ENCODE data around the gene DNAJC5.
"Not testable (repeated sequence)": the region's sequence is repeated elsewhere in the genome, so short reads cannot be mapped to it uniquely, and the experiment has no call there.

Gene DNAJC5

DNA sequence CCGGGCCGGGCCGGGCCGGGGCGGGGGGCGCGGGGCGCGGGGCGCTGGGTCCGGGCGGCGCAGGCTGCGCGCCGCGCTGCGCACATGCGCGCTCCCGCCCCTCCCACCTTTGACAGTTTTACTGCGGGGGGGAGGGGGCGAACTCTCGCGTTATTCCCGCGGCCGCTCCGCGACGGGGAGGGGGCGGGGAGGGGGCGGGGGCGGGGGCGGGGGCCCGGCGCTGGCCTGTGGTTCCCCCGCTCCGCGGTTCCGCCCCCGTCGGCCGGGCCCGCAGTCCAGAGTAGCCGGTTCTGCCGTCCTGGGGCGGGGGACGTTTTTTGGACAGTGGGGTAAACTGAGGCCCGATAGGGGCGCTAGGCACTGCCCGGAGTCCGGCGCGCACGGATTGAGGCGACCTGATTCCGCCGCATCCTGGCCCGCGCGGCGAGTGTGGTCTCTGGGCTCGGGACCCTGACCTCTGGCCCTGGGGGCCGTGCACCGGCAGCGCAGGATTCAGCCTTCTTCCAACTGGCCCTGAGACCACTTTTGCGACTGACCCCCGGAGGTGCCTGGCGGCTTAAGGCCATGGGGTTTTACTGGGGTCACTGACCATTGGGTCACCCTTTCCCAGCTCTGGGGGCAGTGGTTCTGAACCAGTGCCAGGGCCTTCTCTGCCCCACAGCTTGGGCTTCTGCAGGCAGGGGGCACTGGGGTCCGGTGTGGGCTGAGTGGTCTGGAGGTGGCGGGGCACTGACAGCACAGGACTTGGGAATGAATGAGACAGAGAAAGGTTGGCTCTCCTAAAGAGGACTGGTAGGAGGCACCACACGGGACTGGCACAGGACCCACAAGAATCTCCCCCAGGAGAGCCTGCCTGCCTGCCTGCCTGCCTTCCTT lies 75.2 kb downstream of the DNAJC5 start, which contains the start of gene ZNF512B:
Gene ZNF512B, minus strand, starts transcription at position 93 of the 876 bp plus-strand sequence. CDS start 1,980 bp downstream, outside the sequence.
- DNase-seq: peak; percentile 81

DNA sequence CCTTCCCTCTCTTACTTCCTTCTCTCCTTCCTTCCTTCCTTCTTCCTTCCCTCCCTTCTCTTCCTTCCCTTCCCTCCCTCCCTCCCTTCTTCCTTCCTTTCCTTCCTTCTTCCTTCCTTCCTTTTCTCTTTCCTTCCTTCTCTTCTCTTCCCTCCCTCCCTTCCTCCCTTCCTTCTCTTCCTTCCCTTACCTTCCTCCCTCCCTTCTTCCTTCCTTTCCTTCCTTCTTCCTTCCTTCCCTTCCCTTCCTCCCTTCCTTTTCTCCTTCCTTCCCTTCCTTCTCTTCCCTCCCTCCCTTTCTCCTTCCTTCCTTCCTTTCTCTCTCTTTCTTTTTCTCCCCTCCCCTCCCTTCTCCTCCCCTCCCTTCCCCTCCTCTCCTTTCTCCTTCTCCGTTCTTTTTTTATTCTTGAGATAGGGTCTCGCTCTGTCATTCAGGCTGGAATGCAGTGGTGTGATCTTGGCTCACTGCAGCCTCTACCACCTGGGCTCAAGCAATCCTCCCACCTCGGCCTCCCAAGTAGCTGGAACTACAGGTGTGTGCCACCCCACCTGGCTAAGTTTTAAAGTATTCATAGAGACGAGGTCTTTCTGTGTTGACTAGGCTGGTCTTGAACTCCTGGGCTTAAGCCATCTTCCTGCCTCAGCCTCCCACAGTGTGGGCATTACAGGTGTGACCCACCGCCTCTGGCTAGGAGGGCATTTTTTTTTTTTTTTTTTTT lies 75.9 kb downstream of the DNAJC5 start:
- DNase-seq: no peak

DNA sequence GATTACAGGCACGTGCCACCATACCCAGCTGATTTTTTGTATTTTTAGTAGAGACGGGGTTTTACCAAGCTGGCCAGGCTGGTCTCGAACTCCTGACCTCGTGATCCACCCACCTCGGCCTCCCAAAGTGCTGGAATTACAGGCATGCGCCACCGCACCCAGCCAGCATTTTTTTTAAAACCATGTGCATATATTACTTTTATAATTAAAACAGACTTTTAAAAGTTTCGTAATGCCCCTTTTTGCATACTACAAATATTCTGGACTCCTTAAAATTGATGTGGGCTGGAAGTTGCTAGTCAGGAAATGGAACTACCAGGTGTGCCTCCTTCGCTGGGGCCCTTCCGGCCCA lies 77.0 kb downstream of the DNAJC5 start:
- DNase-seq: not testable (repeated sequence)

DNA sequence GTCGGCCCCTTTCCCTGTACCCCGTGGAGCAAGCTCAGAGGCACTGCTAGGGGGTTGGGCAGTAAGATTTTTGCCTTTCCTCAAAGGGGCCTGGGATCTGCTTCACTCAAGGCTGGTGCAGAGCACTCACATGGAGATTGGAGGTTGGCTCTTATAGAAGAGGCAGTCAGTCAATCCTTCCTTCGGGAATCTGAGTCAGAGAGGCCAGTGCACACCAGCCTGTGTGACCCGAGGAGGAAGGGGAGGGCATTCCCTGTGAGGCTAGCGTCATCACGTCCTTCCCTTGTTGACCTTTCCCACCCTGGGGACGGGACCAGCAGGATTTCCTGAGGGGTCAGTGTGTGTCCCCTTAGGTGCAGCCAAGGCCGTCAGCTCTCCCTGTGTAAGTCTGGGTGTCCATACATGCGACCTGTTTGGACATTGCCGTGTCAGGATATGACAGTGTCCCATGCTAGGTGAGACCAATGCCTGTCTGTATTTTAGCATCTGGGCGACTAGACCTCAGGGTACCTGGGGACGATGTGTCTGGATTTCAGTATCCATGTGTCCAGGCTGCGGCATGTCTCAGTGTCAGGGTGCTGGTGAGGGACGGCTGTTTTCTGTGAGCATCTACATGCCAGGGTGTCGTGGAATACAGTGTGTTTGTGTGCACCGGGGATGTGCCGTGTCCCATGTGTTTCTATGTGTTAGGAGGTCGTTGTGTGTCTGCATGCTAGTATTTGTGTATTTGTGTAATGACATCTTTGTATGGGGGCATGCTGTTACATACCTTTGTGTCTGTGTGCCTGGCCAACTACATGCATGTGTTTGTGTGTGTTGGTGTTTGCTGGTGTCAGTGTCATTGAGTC lies 77.6 kb downstream of the DNAJC5 start:
- DNase-seq: peak; percentile 21

DNA sequence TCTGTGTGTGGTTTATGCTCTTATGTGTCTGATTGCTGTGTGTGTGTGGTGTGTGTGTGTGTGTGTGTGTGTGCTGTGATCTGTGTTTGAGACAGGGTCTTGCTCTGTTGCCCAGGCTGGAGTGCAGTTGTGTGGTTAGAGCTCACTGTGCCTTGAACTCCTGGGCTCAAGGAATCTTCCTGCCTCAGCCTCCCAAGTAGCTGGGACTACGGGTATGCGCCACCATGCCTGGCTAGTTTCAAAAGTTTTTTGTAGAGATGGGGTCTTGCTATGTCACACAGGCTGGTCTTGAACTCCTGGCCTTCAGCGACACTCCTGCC lies 78.2 kb downstream of the DNAJC5 start:
- DNase-seq: no peak

DNA sequence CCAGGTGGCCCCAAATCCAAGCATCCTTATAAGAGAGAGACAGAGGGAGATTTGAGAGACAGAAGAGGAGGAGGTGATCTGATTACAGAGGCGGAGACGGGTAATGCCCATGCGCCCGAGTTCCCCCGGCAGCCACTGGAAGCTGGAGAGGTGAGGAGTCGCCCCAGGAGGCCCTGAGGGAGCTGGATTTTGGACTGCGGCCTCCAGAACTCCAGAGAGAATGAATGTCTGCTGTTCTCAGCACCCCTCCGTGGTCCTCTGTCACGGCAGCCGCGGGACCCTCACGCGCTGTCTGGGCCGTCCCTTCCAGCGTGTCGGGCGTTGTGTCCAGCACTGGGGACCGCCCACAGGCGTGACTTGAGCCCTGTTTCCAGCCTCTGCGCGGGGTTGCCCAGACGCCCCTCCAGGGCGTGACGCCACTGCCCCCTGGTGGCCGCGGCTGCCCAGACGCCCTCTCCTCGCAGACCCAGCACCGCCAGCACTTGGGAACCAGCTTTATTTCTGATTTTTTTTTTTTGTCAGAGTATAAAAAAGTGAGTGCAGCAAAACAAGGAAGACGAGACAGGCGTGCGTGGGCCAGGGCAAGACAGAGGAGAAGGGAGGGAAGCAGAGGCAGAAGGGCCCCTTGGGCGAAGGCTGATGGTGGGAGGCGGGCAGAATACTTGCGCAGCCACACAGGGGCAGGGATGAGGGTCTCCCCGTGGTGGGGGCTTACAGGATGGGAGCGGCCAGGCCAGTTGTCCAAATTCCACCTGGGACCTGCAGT lies 78.9 kb downstream of the DNAJC5 start:
- DNase-seq: peak; percentile 92

DNA sequence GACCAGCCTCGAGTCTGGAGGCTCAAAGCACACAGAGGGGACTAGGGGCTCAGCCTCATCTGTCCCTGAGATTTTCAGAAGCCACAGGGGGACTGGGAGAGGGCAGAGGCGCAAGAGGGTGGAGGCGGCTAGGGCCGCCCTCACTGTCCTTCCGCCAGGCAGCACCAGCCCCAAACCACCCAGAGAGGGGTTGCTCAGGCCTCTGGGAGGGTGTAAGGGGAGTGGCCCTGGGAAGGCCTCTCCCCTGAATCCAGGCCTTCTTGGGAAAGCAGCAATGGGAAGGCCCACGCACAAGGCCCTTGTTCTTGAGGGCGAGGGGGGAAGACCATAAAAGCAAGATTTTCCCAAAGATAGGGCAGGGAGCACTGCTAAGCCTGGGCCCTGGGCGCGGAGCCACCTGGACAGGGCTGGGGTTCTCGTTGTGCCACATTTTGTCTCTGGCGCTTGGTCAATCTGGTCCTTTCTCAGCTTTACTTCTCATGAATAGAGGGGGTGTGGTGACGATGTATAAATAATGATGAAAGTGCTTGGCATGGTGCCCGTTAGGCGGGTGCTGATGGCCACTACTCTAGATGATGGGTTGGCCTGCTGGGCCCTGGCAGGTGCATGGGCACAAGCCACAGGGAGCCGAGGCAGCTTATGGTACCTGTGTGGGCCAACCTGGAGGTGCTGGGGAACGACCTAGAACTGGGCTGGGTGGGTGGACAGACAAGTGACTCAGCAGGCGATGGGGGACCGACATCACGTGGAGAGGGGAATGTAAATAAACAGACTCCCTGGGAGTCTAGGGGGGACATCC lies 79.7 kb downstream of the DNAJC5 start:
- DNase-seq: peak; percentile 23

DNA sequence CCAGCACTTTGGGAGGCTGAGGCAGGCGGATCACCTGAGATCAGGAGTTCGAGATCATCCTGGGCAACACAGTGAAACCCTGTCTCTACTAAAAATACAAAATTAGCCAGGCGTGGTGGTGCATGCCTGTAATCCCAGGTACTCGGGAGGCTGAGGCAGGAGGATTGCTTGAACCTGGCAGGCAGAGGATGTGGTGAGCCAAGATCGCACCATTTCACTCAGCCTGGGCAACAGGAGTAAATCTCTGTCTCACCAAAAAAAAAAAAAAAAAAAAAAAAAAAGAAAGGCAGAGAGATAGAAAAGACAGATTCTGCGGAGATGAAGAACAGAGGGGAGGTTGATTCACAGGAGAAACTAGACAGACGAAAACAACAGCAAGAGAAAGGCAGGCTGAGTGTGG lies 81.6 kb downstream of the DNAJC5 start:
- DNase-seq: not testable (repeated sequence)

DNA sequence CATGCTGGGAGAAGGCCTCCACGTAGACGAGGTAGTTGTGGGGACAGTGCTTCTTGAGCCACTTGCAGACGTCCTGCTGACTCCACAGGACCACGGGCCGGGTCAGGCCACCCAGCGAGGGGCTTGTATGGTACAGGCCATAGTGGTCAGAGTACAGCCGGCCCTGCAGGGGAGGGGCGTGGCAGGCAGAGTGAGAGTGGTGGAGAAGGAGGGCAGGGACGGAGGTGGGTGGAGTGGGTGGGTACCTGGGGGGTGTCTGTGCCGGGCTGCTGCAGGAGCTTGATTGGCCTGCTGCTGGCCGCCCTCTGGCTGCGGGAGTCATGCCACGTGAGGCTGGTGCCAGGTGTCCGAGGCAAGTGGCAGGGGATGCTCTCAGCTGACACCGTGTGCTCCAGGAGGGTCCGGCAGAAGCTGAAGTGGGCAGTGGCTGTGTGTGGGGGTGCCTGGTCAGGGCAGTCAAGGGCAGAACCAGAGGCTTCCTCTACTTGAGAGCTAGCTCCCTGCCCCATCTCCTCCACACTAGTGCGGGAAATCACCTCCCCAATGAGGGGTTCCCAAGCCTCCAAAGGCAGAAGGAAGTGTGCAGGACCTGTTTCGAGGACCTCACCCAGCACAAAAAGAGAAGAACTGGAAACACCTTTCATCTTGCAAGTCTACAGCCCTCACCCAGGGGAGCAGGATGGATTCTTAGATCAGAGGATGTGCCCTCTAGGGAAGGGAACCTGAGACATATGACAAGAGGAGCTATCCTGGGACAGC lies 82.2 kb downstream of the DNAJC5 start:
- no peak for DNase-seq

DNA sequence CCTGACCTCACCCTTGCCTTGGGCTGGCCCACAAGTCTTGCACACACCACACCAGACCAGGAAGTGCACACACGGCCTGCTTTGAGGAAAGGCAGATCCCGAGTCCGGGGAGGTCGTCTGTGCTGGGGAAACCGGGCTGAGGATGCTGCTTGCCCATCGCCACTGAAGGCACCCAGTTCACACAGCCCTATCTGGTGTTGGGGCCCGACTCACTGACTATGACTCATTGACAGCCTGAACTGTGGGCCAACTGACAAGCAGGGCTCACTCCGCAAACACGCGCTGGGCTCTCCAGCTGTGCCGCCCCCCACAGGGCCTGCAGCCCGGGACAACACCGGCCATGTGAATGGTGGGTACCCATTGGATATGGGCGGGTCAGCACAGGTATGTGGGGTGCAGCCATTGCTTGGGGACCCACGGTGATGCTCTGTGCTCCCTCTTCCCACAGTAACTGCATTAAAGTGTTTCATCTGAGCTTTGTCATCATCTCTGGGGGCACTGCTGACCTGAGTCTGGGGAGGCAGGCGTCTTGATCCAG lies 82.9 kb downstream of the DNAJC5 start:
- DNase-seq: no peak

DNA sequence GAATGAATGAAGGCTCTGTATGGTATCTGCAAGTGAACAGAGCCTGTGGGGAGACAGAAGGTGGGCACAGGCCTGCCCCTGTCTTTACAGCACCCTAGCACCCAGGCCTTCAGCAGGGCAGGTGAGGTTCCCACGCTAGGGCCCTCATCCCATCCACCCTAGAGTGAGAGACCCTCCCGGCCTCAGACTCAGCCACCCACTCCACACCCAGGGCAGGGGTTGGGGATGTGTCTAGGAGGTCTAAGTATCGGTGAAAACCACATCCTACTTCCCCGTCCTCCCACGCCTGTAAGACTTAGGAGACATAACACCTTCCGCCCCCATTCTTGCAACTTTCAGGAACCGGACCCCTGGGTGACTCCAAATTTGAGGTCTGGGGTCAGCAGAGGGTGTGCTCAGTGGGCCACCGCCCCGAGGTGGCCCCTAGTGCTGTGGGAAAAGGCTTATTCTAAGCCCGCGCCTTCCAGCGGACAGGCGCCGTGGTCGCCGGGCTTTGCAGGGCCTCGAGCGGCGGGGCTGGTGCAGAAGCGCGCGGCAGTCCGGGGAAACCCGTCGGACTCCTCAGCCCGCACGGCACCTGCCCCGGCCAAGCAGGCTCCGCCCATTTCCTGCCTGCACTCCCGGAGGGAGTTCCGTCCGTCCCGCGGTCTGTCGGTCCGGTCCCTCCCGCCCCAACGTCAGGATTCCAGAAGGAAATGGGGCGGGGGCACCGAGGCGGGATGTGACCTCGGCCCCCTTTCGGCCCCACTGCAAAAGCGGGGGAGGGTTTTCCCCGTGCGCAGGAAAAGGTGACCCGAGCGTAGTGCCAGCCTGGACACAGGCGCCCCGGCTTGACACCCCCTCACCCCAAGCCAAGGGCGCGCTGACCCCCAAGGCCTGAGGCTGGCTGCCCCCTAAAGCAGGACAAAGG lies 83.6 kb downstream of the DNAJC5 start:
- DNase-seq: peak; percentile 70

DNA sequence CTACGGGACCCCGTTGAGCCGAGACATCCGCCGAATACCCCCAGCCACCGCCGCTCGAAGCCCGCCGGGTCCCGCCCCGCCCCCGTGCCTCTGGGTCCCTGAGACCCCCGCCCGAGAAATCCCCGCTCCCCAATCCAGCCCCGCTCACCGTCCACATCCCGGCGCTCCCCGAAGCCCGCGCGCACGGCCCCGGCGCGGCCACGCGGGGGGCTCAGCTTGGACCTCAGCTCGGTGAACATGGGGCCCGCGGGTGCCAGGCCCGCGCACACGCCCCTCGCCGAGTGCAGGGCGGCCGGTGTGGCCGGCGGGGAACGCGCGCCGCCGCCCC lies 84.3 kb downstream of the DNAJC5 start:
- peak; percentile 29 for DNase-seq

DNA sequence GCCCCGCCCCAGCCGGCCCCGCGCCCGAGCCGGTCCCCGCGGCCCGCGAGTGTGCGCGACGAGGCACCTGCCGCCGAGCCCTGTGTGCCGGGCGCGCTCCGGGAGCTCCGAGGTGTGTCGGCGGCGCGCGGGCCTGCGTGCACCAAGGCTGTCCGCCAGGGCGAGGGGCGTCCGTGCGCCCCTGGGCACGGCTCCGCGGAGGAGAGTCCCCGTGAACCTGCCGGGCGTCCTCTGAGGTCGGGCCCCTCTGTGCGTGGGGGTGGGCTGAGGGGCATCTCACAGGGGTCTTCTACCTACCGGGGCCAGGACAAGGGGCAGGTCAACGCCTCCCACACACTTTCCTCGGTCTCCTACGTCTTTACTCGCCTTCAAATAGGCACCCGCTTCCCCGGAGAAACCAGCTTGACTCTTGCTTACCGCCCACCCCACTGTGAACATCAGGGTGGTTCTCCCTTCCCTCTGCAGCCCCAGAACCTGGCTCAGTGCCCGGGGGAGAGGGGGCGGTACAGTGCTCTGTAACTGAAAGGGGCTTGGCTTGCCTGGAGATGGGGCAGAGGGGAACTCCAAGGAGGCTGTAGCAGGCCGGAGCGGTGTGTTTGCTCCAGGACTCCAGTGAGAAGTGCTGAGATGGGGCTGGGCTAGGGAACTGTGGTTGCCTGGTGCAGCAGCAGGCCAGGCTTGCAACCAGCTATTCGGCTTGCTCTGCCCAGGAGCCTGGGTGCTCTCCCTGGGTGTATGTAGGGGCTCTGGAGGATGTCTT lies 84.8 kb downstream of the DNAJC5 start, which contains the start of gene SAMD10:
Gene SAMD10, minus strand, starts transcription at position 86 of the 760 bp plus-strand sequence. CDS start 175 bp downstream, outside the sequence.
- peak; percentile 88 for DNase-seq

DNA sequence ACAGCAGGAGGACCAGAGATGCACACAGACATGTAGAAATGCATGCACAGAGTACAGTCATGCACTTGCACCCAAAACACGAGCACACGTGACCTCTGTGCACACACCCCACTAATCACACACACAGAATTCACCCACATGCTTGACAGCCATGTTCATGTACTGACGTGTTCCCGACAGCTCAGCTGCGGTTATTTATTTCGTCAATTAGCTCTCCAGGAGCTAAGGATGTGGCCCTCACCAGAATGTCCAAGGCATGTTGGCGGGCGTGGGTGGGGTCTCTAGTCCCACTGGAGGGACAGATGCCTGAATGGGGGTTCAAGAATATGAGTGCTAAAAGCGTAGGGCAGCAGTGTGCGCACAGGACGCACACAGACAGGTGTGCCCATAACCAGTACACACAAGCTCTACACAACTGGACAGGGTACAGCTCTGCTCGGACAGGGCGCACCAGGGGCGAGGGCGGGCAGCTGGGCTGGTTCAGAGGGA lies 85.4 kb downstream of the DNAJC5 start:
- DNase-seq: no peak

DNA sequence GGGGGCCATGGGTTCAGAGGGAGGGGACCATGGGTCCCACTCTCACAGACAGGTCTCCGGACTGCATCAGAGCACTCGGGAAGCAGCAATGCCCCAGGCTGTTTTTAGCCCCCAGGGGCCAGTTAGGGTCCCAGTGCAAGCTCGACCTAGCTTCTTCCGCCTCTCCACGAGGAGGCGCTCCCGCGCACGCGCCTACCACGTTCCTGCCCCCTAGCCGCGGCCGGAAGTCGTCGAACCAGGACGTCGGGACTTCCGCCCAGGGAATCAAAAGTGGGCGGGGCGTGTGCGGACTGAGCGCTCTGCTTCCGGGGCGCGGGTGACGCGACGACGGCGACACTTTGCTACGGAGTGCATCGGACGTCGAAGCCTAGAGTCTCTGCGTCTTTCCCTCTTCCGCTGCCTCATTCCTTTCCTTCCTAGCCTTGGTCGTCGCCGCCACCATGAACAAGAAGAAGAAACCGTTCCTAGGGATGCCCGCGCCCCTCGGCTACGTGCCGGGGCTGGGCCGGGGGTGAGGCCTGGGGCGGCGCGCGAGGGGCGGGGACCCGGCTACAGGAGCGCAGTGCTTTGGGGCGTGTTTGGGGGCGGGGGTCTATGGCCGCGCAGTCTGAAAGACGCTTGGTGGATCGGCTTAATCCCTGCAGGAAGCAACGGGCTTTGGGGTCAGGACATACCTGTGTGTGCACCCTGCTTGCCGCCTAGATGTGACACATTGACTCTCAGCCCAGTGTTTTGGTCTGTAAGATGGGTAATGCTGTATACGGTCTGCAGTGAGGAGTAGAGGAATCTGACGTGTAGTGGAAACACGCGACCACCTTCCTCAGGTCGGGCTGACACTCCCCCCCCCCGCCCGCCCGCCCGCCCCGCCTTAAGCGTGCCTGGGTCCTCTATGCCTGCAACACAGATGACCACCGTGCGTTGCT lies 86.1 kb downstream of the DNAJC5 start, which contains the start of gene PRPF6:
Gene PRPF6, plus strand, starts transcription at position 327 of the 923 bp plus-strand sequence. Its CDS starts 114 bp downstream, at position 441.
- DNase-seq: peak; percentile 95

DNA sequence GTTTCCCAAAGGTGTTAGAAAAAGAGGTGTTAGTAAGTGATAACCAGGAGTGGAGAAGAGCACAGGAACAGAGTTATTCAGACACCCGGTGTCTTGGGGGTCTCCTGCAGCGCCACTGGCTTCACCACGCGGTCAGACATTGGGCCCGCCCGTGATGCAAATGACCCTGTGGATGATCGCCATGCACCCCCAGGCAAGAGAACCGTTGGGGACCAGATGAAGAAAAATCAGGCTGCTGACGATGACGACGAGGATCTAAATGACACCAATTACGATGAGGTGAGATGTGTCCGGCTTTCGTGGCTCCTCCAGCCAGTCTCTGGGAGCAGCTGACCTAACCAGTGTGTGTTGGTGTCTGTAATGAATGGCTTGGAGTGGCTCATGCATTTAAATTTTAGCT lies 88.0 kb downstream of the DNAJC5 start:
- DNase-seq: no peak
